Neural cell (in vitro differentiated cells): ENCODE data around the gene CTCF.

Experiments used
- EZH2 ChIP-seq: fragments of 200-600, 300-800 bp; shearing (Covaris generic), sonication (generic); IDR thresholded peaks from 2 replicates; pipeline ENCODE4 v1.6.1; 2014; ENCODE audit warnings: antibody characterized with exemption, low read length, borderline replicate concordance, mild to moderate bottlenecking; ENCODE audit not compliant: insufficient read depth, poor library complexity, severe bottlenecking
- TAF1 ChIP-seq: IDR thresholded peaks from 2 replicates; pipeline ENCODE4 v1.6.1; 2012; ENCODE audit warnings: low read depth
- TF ChIP-seq, protein P1 (sequence below): fragments of 450-650 bp; IDR thresholded peaks from 2 replicates; pipeline ENCODE4 v1.5.1; 2014; ENCODE audit warnings: antibody characterized with exemption, mild to moderate bottlenecking, moderate library complexity; ENCODE audit not compliant: poor library complexity, severe bottlenecking
- TF ChIP-seq, protein P2 (sequence below): IDR thresholded peaks from 2 replicates; pipeline ENCODE4 v1.6.1; 2012; ENCODE audit warnings: borderline replicate concordance

- TF ChIP-seq, protein P1, sequence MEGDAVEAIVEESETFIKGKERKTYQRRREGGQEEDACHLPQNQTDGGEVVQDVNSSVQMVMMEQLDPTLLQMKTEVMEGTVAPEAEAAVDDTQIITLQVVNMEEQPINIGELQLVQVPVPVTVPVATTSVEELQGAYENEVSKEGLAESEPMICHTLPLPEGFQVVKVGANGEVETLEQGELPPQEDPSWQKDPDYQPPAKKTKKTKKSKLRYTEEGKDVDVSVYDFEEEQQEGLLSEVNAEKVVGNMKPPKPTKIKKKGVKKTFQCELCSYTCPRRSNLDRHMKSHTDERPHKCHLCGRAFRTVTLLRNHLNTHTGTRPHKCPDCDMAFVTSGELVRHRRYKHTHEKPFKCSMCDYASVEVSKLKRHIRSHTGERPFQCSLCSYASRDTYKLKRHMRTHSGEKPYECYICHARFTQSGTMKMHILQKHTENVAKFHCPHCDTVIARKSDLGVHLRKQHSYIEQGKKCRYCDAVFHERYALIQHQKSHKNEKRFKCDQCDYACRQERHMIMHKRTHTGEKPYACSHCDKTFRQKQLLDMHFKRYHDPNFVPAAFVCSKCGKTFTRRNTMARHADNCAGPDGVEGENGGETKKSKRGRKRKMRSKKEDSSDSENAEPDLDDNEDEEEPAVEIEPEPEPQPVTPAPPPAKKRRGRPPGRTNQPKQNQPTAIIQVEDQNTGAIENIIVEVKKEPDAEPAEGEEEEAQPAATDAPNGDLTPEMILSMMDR: no peak
- TF ChIP-seq EZH2: no peak
- no peak for TF ChIP-seq TAF1
- TF ChIP-seq, protein P2, sequence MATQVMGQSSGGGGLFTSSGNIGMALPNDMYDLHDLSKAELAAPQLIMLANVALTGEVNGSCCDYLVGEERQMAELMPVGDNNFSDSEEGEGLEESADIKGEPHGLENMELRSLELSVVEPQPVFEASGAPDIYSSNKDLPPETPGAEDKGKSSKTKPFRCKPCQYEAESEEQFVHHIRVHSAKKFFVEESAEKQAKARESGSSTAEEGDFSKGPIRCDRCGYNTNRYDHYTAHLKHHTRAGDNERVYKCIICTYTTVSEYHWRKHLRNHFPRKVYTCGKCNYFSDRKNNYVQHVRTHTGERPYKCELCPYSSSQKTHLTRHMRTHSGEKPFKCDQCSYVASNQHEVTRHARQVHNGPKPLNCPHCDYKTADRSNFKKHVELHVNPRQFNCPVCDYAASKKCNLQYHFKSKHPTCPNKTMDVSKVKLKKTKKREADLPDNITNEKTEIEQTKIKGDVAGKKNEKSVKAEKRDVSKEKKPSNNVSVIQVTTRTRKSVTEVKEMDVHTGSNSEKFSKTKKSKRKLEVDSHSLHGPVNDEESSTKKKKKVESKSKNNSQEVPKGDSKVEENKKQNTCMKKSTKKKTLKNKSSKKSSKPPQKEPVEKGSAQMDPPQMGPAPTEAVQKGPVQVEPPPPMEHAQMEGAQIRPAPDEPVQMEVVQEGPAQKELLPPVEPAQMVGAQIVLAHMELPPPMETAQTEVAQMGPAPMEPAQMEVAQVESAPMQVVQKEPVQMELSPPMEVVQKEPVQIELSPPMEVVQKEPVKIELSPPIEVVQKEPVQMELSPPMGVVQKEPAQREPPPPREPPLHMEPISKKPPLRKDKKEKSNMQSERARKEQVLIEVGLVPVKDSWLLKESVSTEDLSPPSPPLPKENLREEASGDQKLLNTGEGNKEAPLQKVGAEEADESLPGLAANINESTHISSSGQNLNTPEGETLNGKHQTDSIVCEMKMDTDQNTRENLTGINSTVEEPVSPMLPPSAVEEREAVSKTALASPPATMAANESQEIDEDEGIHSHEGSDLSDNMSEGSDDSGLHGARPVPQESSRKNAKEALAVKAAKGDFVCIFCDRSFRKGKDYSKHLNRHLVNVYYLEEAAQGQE: no peak
Measured at GRCh38 chr16:67664871-67665270, 102.5 kb downstream of the CTCF start.
